ENCODE measurements around the gene DYNC2LI1.

DYNC2LI1 gene

GRCh38 chr2:43832457-43832856 lies 58.6 kb downstream of the DYNC2LI1 start:
- TF ChIP-seq EGR1 (IDR thresholded peaks at IDR 0.05) (no peak), TAF1 (IDR thresholded peaks at IDR 0.05; ENCODE audit: low read depth) (no peak), USF1 (IDR thresholded peaks at IDR 0.05) (no peak), EP300 (IDR thresholded peaks at IDR 0.05; ENCODE audit: borderline replicate concordance) (no peak), RAD21 (IDR thresholded peaks at IDR 0.05; ENCODE audit: low read depth) (no peak), NFIC (IDR thresholded peaks at IDR 0.05) (no peak), TCF12 (IDR thresholded peaks at IDR 0.05; ENCODE audit: low read depth) (no peak)

- no peak for TF ChIP-seq CREB1 (IDR thresholded peaks at IDR 0.05; ENCODE audit: low read depth)
- TF ChIP-seq FOXM1 (IDR thresholded peaks at IDR 0.05; ENCODE audit: borderline replicate concordance, low read depth), result no peak
These were observed 63.2 kb downstream of the DYNC2LI1 start for GRCh38 chr2:43837033-43837432.

GRCh38 chr2:43837831-43838559 lies 64.2 kb downstream of the DYNC2LI1 start:
- TF ChIP-seq REST (IDR thresholded peaks at IDR 0.05; ENCODE audit: low read depth) (no peak), USF1 (IDR thresholded peaks at IDR 0.05) (no peak), YY1 (IDR thresholded peaks at IDR 0.05; ENCODE audit: low read depth) (no peak), CREB1 (IDR thresholded peaks at IDR 0.05; ENCODE audit: low read depth) (no peak), TCF12 (IDR thresholded peaks at IDR 0.05; ENCODE audit: low read depth) (no peak)

GRCh38 chr2:43838560-43839267 lies 64.9 kb downstream of the DYNC2LI1 start, which contains the start of the genes ABCG5 and ABCG8:
TSS of gene ABCG5 (minus strand) at chr2:43838839. CDS start at chr2:43838679, 160 bp downstream.
TSS of gene ABCG8 (plus strand) at chr2:43838971. CDS start at chr2:43839054, 83 bp downstream.
- TF ChIP-seq CREB1 (IDR thresholded peaks at IDR 0.05; ENCODE audit: low read depth) (no peak), YY1 (IDR thresholded peaks at IDR 0.05; ENCODE audit: low read depth) (no peak), RAD21 (IDR thresholded peaks at IDR 0.05; ENCODE audit: low read depth) (no peak), USF1 (IDR thresholded peaks at IDR 0.05) (no peak), FOXM1 (IDR thresholded peaks at IDR 0.05; ENCODE audit: borderline replicate concordance, low read depth) (no peak), ZBTB7A (IDR thresholded peaks at IDR 0.05; ENCODE audit: low read depth) (no peak), NFIC (IDR thresholded peaks at IDR 0.05) (no peak), CEBPB (IDR thresholded peaks at IDR 0.05) (no peak), TAF1 (IDR thresholded peaks at IDR 0.05; ENCODE audit: low read depth) (no peak), REST (IDR thresholded peaks at IDR 0.05; ENCODE audit: low read depth) (no peak)

- TF ChIP-seq MAX (IDR thresholded peaks at IDR 0.05), result no peak
- no peak for TF ChIP-seq USF1 (IDR thresholded peaks at IDR 0.05)
- TF ChIP-seq YY1 (IDR thresholded peaks at IDR 0.05; ENCODE audit: low read depth), result no peak
- no peak for TF ChIP-seq EGR1 (IDR thresholded peaks at IDR 0.05)
- no peak for TF ChIP-seq CEBPB (IDR thresholded peaks at IDR 0.05)
- no peak for TF ChIP-seq TCF12 (IDR thresholded peaks at IDR 0.05; ENCODE audit: low read depth)
- no peak for TF ChIP-seq NFIC (IDR thresholded peaks at IDR 0.05)
- TF ChIP-seq TEAD4 (IDR thresholded peaks at IDR 0.05), result no peak
- no peak for TF ChIP-seq ZBTB7A (IDR thresholded peaks at IDR 0.05; ENCODE audit: low read depth)
- no peak for TF ChIP-seq FOXM1 (IDR thresholded peaks at IDR 0.05; ENCODE audit: borderline replicate concordance, low read depth)
- no peak for TF ChIP-seq EP300 (IDR thresholded peaks at IDR 0.05; ENCODE audit: borderline replicate concordance)
- TF ChIP-seq TAF1 (IDR thresholded peaks at IDR 0.05; ENCODE audit: low read depth), result no peak
These were observed 66.1 kb downstream of the DYNC2LI1 start for GRCh38 chr2:43839776-43840564.
